PC-9 (cell line): ENCODE data around the gene DLG2.

Source experiments
- CTCF ChIP-seq: fragments of 200-600 bp; sonication (generic); conservative IDR thresholded peaks from 2 replicates; pipeline ENCODE4 v1.6.1; 2017; ENCODE audit warnings: mixed run types, antibody characterized with exemption, mild to moderate bottlenecking, moderate library complexity
- EZH2 ChIP-seq: fragments of 200-600 bp; sonication (generic); IDR thresholded peaks from 2 replicates; pipeline ENCODE4 v1.8.0; 2017; ENCODE audit warnings: antibody characterized with exemption, low read depth

GRCh38 chr11:84607975-84608836 is 1018.9 kb downstream of the DLG2 start:
- TF ChIP-seq CTCF (no peak), EZH2 (no peak)
